Transverse colon (tissue), 4 donors: ENCODE data around the gene ATP2B3. TPM values are rescaled to one million over a fixed set of nuclear protein-coding genes. Genes with fewer than 3 reads are reported as not detected.

Experiments
- DNase-seq: peaks from one replicate; pipeline ENCODE4 v3.0.0-alpha.2; 2019
- H3K27ac ChIP-seq, 4 donors: fragments of 200-600 bp; sonication (generic); 2 replicates each; pipeline ENCODE4 v1.5.1; 2016 to 2018; ENCODE audit warnings: inconsistent platforms in 4 of 4
- H3K27me3 ChIP-seq: fragments of 200-600 bp; sonication (generic); 2 replicates; pipeline ENCODE4 v1.5.1; 2017; ENCODE audit warnings: inconsistent platforms
- H3K36me3 ChIP-seq, 4 donors: fragments of 200-600 bp; sonication (generic); 2 replicates each; pipeline ENCODE4 v1.5.1; 2017 to 2019; ENCODE audit warnings: inconsistent platforms in 4 of 4
- H3K4me1 ChIP-seq, 4 donors: fragments of 200-600 bp; sonication (generic); 2 replicates each; pipeline ENCODE4 v1.5.1; 2017 to 2020; ENCODE audit warnings: inconsistent platforms in 4 of 4
- H3K4me3 ChIP-seq, 4 donors: fragments of 200-600 bp; sonication (generic); 1 replicate in 1 of 4; 2 replicates in 3 of 4; pipeline versions ENCODE4 v1.5.1 to v1.6.1; 2017 to 2019; ENCODE audit warnings: inconsistent platforms in 4 of 4
- H3K9me3 ChIP-seq, 2 donors: fragments of 200-600 bp; sonication (generic); 2 replicates each; pipeline ENCODE4 v1.5.1; 2017 to 2019; ENCODE audit warnings: inconsistent platforms in 2 of 2
- EP300 ChIP-seq: sonication (generic); formaldehyde crosslinking; IDR thresholded peaks from one replicate; pipeline ENCODE4 v1.6.1; 2017; ENCODE audit warnings: antibody characterized with exemption, low read depth
- POLR2A ChIP-seq: fragments of 450-650 bp; IDR thresholded peaks from one replicate; pipeline ENCODE4 v1.6.1; 2016; ENCODE audit warnings: antibody characterized with exemption, mild to moderate bottlenecking, moderate library complexity
- POLR2AphosphoS5 ChIP-seq, 3 donors: sonication (generic); formaldehyde crosslinking; IDR thresholded peaks; one replicate each; pipeline ENCODE4 v1.6.1; 2016; ENCODE audit warnings: antibody characterized with exemption in 3 of 3
- WGBS, 2 donors: methylation state at CpG; one replicate each; pipeline ENCODE4 v1.1.5; 2018; ENCODE audit warnings: low coverage in 1 of 2; 5-methylcytosine and 5-hydroxymethylcytosine counted together
- in situ Hi-C, 4 donors: fragments of 200-750 bp; cut with MboI; loops; one replicate each; pipeline versions ENCODE4 v1.15.0 to v1.15.1; 2017; ENCODE audit warnings: low sequenced_read_pairs in 3 of 4, low pct_ligation_motif_present in 1 of 4, low pct_unique_long_range_greater_than_20kb in 1 of 4
- intact Hi-C: fragments of 100-400 bp; cut with DNase I; formaldehyde crosslinking; loops from one replicate; pipeline ENCODE4 v1.15.1; 2023; ENCODE audit warnings: low total_unique reads
- total RNA-seq, 4 donors: library from RNA; depleted of rRNA; stranded (reverse); fragments of >200 nt; gene quantifications; one replicate each; pipeline ENCODE4 v1.1.0, GENCODE V29; 2016
- TF ChIP-seq, protein P1 (sequence below), 5 experiments: fragments of 200-600 bp in 3 of 5; fragments of 450-650 bp in 2 of 5; sonication (generic) in 3 of 5; IDR thresholded peaks; 1 replicate in 2 of 5; 2 replicates in 3 of 5; pipeline ENCODE4 v1.5.1; 2016 to 2017; ENCODE audit warnings: antibody characterized with exemption in 5 of 5, inconsistent platforms in 3 of 5, mild to moderate bottlenecking in 2 of 5, moderate library complexity in 1 of 5

ATP2B3 gene
- total RNA-seq, result not detected

DNA sequence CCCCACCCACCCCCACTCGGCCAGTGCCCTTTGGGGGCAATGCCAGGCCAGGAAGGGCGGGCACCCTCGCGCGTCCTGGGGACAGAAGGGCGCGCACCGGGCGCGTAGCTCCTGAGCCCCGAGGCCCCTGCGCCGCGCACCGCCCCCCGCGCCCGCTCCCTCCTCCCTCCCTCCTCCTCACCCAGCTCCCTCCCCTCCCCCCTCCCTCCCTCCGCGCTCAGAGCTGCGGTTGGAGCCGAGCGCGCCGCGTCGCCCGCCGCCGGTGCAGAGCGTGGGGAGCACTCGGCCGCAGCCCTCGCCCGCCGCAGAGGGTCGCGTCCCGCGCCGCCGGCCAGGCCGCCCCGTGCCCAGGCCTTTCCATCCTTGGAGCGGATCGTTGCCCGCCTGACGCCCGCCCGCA lies at the start of gene ATP2B3:
ATP2B3 (plus strand) TSS at position 220 of the 400 bp plus-strand sequence. CDS start 18,606 bp downstream, outside the sequence.
- Histone ChIP-seq H3K4me1 (no peaks in the 10 kb centered on the region), H3K27ac (no peak within 1 kb of the TSS), H3K4me3 (no peak within 1 kb of the TSS), H3K27me3 (peaks cover 38% of the 10 kb centered on the region), H3K9me3 (no peaks in the 10 kb centered on the region), H3K36me3 (no peaks in the 10 kb centered on the region)
- DNase-seq, result no peak
- 68% methylated on average over 21 of the region's 50 CpGs; no CpG with 5 or more reads in 1 of the 2 donors for WGBS, 2 donors
- intact Hi-C loops, result no loop called here
- in situ Hi-C loops, result loop anchor here in 1 of 4 donors (25.0 kb wide), 1 partner anchor 555 kb away; no protein-coding TSS in a partner anchor
- TF ChIP-seq, protein P1, sequence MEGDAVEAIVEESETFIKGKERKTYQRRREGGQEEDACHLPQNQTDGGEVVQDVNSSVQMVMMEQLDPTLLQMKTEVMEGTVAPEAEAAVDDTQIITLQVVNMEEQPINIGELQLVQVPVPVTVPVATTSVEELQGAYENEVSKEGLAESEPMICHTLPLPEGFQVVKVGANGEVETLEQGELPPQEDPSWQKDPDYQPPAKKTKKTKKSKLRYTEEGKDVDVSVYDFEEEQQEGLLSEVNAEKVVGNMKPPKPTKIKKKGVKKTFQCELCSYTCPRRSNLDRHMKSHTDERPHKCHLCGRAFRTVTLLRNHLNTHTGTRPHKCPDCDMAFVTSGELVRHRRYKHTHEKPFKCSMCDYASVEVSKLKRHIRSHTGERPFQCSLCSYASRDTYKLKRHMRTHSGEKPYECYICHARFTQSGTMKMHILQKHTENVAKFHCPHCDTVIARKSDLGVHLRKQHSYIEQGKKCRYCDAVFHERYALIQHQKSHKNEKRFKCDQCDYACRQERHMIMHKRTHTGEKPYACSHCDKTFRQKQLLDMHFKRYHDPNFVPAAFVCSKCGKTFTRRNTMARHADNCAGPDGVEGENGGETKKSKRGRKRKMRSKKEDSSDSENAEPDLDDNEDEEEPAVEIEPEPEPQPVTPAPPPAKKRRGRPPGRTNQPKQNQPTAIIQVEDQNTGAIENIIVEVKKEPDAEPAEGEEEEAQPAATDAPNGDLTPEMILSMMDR (IDR thresholded peaks at IDR 0.05), result no peak
- TF ChIP-seq EP300 (no peak), POLR2A (no peak), POLR2AphosphoS5 (IDR thresholded peaks at IDR 0.05) (no peak)

DNA sequence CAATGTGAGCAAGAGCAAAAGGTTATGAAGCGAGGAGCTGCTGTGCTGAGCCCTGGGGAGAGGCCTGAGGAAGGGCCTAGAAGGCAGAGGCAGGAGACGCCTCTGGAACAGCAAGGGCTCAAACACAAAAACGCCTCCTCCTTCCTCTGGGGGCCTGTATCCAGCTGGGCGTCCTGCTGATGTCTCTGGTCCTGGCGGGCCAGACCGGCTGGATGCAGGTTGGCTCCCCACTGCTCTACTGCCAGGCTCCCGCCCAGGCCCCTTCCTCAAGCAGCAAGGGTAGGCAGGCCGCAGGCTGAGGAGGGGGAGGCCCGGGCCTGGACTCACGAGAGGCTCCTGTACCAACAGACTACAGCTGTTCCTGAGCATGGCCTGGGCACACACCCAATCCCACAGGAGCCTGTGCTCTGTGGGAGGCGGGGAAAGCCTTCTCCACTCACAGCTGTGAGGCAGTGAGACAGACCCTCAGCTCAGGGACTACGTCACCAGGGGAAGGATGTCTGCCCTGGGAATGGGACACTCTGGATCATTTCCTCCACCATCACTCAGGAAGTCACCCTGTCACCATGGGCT lies 49.3 kb upstream of the ATP2B3 start:
- in situ Hi-C loops, result no loop called here
- no peak for DNase-seq

DNA sequence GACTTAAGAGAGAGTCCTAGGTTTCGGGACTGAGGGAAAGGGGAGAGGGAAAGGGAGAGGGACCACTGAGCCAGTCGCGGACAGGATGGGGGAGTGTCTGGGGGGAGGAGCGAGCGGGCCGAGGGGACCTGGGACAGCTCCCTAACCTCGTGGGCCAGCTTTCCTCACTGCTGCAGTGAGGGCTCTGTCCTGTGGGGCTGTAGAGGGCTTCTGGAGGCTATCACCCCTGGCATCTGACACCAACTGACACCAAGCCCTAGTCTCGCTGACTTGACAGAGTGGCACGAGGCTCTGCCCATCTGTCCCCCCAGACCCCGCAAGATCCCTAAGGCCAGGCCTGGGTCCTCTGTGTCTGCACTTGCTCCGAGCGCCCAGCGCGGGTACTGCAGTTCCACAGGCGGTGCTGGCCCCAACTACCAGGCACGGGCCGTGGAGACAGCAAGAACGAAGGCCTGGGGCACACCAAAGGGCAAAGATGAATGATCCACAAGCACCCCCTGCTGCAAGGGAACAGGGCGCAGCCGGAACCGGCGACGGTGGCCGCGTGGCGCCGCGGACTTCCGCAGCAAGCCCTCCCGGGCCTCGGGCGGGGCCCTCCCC lies 47.5 kb upstream of the ATP2B3 start:
- Histone ChIP-seq H3K9me3 (no peaks in the 10 kb centered on the region), H3K4me3 (peak overlapping the region; percentile 54 to 79 (median 60)), H3K27me3 (peaks cover 1% of the 10 kb centered on the region), H3K36me3 (no peaks in the 10 kb centered on the region), H3K27ac (peak overlapping the region; percentile 63 to 85 (median 84)), H3K4me1 (peaks cover 0 to 12% (median 8%) of the 10 kb centered on the region in 4 donors)
- intact Hi-C loops (no loop called here), in situ Hi-C loops (no loop called here)
- DNase-seq, result no peak
- TF ChIP-seq EP300, result no peak
- TF ChIP-seq, protein P1 (IDR thresholded peaks at IDR 0.05), result peak in 3 of 5 experiments; percentile 14 to 37 (median 36)
- 48% methylated on average over 31 of the region's 32 CpGs; no CpG with 5 or more reads in 1 of the 2 donors for WGBS, 2 donors

More for the DNA sequence above, 49.3 kb upstream of the ATP2B3 start:
- Histone ChIP-seq H3K4me3 (no peak overlapping the region), H3K27me3 (no peaks in the 10 kb centered on the region), H3K27ac (no peak overlapping the region), H3K4me1 (peaks cover 0 to 11% (median 8%) of the 10 kb centered on the region in 4 donors), H3K9me3 (no peaks in the 10 kb centered on the region), H3K36me3 (no peaks in the 10 kb centered on the region)
- intact Hi-C loops, result no loop called here
- TF ChIP-seq POLR2A (no peak), POLR2AphosphoS5 (IDR thresholded peaks at IDR 0.05) (no peak), EP300 (no peak)
- TF ChIP-seq, protein P1 (IDR thresholded peaks at IDR 0.05), result no peak
- WGBS, 2 donors, result 85% methylated on average over 10 of the region's 12 CpGs; no CpG with 5 or more reads in 1 of the 2 donors

DNA sequence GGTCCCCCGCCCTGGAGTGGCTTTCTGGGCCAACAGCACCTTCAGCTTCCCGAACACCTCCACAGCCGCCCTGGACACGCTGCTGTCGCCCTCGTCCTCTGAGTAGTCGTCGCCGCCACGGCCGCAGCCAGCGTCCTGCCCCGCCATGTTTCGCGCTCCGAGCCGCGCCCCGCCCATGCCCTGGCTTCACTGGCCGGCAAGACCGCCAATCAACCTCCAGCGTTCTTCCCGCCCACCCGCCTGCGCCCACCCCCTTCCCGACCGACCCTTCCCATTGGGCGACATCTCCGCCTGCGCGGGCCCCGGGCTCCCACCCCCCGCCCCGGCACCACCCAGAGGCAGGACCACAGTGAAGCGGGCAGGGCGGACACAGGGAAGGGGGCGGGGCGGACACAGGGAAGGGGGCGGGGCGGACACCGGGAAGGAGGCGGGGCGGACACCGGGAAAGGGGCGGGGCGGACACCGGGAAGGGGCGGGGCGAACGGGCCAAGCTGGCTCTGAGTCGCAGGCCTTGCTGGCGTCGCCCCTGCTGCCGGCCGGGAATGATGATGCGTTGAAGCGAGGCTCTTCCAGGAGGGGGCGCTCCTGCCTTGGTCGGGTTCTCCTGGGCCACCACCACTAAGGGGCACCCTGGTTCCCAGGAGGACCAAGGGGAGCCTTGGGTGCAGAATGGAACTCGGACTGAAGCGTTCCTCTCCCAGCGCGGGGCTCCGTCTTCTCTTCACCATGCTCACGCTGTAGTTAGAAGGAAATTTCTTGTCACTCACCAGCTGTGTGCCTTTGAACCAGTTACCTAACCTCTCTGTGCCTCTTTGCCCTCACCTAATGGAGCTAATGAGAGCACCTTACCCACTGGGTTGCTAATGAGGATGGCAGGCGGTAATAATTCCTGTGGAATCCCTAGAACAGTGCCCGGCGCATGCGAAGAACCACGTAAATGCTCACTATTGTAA lies 46.8 kb upstream of the ATP2B3 start, which contains the start of gene HAUS7:
HAUS7 (minus strand) TSS at position 166 of the 953 bp plus-strand sequence; CDS start at position 147, 19 bp downstream.
- Histone ChIP-seq H3K27ac (peak within 1 kb of the TSS; percentile 63 to 85 (median 84)), H3K27me3 (peaks cover 4% of the 10 kb centered on the region)
- intact Hi-C loops, result no loop called here

More for the DNA sequence above, 46.8 kb upstream of the ATP2B3 start, which contains the start of gene HAUS7:
- H3K9me3 ChIP-seq, result no peaks in the 10 kb centered on the region
- peak within 1 kb of the TSS; percentile 54 to 79 (median 60) for H3K4me3 ChIP-seq
- in situ Hi-C loops, result no loop called here
- peak; percentile 34 for TF ChIP-seq POLR2A
- TF ChIP-seq EP300, result no peak
- peak in 2 of 3 donors; percentile 34 to 60 for TF ChIP-seq POLR2AphosphoS5 (IDR thresholded peaks at IDR 0.05)
- TF ChIP-seq, protein P1 (IDR thresholded peaks at IDR 0.05), result peak; percentile 38 to 67 (median 55)
- no peaks in the 10 kb centered on the region for H3K36me3 ChIP-seq
- DNase-seq, result peak; percentile 88
- WGBS, 2 donors, result 34% methylated on average over 45 of the region's 70 CpGs; no CpG with 5 or more reads in 1 of the 2 donors
- H3K4me1 ChIP-seq, result peaks cover 0 to 16% (median 8%) of the 10 kb centered on the region in 4 donors
